ENCODE results near the gene TTC4.
A peak's percentile ranks its signal among the peaks of the same experiment; 100 is the strongest.

TTC4 gene

DNA sequence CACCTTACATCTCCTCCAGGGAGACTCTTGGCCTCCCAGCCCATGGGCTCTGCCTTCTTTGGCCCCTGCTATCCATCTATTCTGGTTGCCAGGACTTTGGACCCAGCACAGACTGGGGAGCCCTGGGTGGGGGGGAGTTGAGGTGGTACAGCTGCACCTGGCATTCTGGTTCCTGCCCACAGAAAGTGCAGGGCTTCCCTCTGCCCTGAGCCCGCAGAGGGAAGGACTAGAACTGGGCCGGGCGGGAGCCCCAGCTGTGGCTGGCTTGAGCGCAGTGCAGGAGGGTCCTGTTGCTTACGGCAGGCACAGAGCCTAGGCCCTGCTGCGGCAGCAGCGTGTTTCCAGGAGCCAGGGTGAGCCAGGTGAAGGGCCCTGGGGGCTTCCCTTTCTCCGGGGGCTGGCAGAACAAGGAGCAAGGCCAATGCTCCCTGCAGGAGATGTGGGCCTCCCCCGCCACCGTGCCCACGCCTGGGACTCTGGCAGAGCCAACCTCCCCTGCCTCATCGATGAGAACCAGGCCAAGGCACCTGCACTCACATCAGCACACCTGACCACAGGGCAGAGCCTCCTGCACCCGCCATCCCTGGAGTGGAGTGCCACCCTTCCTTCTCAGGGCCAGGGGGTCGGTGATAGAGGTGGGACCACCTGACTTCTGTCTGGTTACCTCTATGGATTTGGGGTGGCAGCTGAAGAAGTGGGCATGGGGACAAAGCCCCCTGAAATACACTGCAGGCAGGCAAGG lies 32.6 kb downstream of the TTC4 start:
- no peaks in the 10 kb centered on the region for H3K4me1 Mint-ChIP-seq
- no peaks in the 10 kb centered on the region for H3K9me3 Mint-ChIP-seq
- DNase-seq: no peak
- H3K27me3 Mint-ChIP-seq: no peaks in the 10 kb centered on the region
- ATAC-seq: no peak
- peaks cover 2% of the 10 kb centered on the region for H3K36me3 Mint-ChIP-seq (ENCODE audit: low read depth)
- no peak overlapping the region for H3K4me3 Mint-ChIP-seq
- no peak overlapping the region for H3K27ac Mint-ChIP-seq

DNA sequence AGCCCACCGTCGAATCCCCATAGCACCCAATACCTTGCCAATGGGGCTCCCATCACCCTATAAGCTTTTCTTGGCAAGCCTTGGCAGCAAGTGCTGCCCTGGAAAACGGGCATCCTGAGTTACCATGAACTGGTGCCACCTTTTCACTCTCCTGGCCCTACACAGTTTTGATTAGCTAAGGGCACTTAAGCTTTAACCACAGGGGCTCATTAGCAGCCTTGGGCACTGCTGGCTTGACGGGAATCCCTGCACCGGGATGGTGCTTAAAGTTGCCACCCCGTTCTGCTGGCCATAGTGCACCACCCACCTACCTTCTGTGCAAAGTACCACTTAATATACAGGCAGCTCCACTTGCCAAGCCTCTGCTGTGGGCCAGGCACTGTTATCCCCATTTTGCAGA lies 34.9 kb downstream of the TTC4 start:
- Mint-ChIP-seq H3K4me1 (no peaks in the 10 kb centered on the region), H3K9me3 (no peaks in the 10 kb centered on the region), H3K36me3 (ENCODE audit: low read depth) (no peaks in the 10 kb centered on the region), H3K27ac (no peak overlapping the region), H3K4me3 (no peak overlapping the region), H3K27me3 (no peaks in the 10 kb centered on the region)
- no peak for ATAC-seq
- no peak for DNase-seq

DNA sequence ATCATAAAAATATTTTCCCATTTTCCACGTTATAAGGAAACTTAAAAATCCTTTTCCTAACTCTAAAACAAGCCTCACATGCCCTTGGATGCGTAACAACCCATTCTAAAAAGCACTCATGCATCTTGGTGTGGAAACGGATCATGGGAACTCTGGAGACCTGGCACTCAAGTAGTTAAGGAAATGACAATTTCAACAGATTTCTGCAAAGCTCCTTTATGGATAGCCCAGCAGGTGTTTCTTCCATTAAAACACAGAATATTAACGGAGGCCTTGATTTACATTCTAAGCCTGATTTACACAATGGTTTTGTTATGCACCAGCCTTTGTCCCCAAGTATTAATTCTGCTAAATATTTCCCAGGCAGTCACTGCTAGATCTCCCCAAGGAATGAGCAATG lies 35.8 kb downstream of the TTC4 start:
- Mint-ChIP-seq H3K9me3 (no peaks in the 10 kb centered on the region), H3K4me3 (no peak overlapping the region), H3K27ac (no peak overlapping the region), H3K4me1 (no peaks in the 10 kb centered on the region), H3K27me3 (no peaks in the 10 kb centered on the region), H3K36me3 (ENCODE audit: low read depth) (peaks cover 3% of the 10 kb centered on the region)
- DNase-seq (no peak), ATAC-seq (no peak)

DNA sequence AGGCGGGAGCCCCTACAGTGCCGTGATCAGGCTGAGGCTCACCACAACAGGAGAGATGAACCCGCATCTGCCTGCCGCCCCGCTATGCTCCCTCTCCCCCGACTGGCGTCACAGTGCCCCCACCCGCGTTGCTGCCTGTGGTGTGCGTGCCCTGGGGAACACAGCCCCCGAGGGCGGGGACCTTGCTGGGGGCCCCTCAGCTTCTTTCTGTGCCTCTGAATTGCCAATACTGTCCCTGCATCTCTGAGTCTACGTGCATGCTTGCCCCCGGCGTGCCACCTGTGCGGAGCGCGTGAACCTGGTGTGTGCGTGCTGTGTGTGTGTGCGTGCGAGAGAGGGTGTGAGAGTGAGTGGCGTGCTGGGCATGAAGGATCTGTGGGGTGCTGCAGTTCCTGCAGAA lies 38.4 kb downstream of the TTC4 start:
- H3K9me3 Mint-ChIP-seq: no peaks in the 10 kb centered on the region
- peaks cover 6% of the 10 kb centered on the region for H3K36me3 Mint-ChIP-seq (ENCODE audit: low read depth)
- no peaks in the 10 kb centered on the region for H3K27me3 Mint-ChIP-seq
- ATAC-seq (no peak), DNase-seq (no peak)
- H3K4me3 Mint-ChIP-seq: no peak overlapping the region
- H3K27ac Mint-ChIP-seq: no peak overlapping the region
- H3K4me1 Mint-ChIP-seq: no peaks in the 10 kb centered on the region

DNA sequence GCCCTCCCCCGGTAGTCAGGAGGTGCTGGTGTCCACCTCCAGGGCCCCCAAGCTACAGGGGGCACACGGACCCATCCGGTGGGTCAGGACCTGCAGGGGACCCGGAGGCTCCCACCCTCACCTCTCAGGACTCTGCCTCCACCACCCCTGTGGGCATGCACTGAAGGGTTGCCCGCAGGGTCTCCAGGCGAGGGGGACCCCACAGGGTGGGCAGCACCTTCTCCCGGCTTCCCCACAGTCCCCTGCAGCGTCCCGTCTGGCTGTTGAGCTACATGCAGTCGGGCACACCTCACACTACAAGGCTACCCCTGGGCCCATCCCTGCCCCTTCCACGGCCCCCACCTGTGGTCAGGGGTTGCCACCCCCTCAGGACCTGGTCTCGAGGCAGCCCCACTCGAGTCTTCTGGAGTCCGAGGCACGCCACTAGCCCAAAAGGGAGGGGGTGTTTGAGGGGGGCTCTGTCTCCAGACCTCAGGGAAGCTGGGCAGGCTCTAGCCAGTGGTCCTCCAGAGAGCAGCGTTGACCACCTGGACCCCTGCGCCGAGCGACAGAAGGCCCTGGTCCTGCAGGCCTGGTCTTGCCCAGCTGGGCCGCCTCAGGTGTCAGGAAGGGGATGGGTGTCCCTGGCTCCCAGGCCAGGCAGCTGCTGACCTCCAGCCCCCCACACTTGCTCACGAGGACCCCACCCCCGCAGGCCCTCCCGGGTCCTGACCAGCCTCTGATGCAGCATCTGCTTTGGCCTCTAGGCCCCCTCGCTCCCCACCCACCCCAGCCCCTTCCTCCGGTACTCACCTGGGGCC lies 39.0 kb downstream of the TTC4 start:
- H3K4me3 Mint-ChIP-seq: no peak overlapping the region
- no peak overlapping the region for H3K27ac Mint-ChIP-seq
- ATAC-seq (no peak), DNase-seq (no peak)
- H3K36me3 Mint-ChIP-seq (ENCODE audit: low read depth): peaks cover 6% of the 10 kb centered on the region
- no peaks in the 10 kb centered on the region for H3K4me1 Mint-ChIP-seq
- H3K9me3 Mint-ChIP-seq: no peaks in the 10 kb centered on the region
- H3K27me3 Mint-ChIP-seq: no peaks in the 10 kb centered on the region

DNA sequence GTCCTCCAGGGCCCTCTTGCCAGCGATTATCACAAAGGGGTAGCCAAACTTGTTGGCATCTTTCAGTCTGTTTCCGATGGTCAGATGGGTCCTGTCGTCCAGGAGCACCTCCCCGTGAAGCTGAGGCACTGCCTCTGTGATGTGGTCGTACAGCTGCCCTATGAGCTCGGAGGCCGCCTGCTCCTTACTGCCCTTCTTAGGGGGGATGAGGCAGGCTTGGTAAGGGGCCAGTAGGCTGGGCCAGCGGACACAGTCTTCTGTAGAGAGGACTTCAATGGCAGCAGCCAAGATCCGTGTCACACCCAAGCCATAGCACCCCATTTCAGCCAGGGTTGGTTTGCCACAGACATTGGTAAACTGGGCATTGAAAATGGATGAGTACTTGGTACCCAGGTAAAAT lies 42.2 kb downstream of the TTC4 start:
- H3K4me1 Mint-ChIP-seq: peaks cover 8% of the 10 kb centered on the region
- no peak overlapping the region for H3K4me3 Mint-ChIP-seq
- no peaks in the 10 kb centered on the region for H3K9me3 Mint-ChIP-seq
- H3K27me3 Mint-ChIP-seq: no peaks in the 10 kb centered on the region
- DNase-seq (no peak), ATAC-seq (no peak)
- peaks cover 6% of the 10 kb centered on the region for H3K36me3 Mint-ChIP-seq (ENCODE audit: low read depth)
- no peak overlapping the region for H3K27ac Mint-ChIP-seq

DNA sequence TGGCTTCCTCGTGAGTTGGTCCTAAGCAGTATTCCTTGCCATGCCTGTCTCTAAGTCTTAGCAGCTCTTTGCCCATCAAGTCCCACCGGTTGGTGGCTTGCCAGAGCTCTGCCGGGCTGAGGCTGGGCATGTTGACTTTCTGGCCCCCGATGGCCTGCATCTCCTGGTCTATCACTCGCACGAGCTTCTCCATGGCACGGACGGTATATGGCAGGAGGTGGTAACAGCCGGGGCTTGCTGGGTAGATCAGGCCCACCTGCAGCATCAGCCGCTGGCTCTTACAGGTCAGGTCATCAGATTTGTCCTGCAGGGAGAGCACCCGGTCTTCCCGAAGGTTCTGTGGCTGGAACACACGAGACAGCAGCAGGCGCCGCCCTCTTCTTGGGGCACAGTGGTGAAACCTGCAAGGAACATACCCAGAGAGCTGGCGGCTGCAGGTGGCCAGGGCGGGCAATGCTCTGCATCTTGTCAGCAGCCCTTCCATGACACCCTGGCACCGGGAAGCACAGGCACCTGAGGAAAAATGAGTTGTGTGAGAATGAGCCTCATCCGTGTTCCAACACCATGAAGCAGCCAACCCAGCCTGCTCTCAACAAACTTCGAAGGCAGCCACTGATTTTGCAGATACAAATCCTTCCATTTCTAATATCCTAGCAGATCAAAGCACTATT lies 43.2 kb downstream of the TTC4 start:
- peaks cover 6% of the 10 kb centered on the region for H3K36me3 Mint-ChIP-seq (ENCODE audit: low read depth)
- H3K27me3 Mint-ChIP-seq: no peaks in the 10 kb centered on the region
- DNase-seq: no peak
- no peaks in the 10 kb centered on the region for H3K9me3 Mint-ChIP-seq
- ATAC-seq: no peak
- H3K27ac Mint-ChIP-seq: no peak overlapping the region
- peaks cover 14% of the 10 kb centered on the region for H3K4me1 Mint-ChIP-seq
- H3K4me3 Mint-ChIP-seq: no peak overlapping the region

DNA sequence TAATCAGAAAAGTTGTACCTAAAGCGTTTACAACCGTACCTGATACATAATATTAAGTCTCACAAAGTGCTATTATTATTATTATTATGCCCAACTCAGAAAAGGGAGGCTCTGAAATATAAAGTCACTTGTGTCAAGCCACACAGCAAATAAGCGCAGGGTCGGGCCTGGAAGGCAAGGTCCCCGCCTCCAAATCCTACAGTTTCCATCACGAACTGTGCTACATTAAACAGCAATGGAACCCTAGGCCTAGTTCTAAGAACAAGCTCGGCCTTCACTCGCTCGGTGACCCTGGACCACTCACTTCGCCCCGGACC lies 48.1 kb downstream of the TTC4 start:
- Mint-ChIP-seq H3K4me3 (peak overlapping the region; percentile 89), H3K4me1 (peaks cover 22% of the 10 kb centered on the region), H3K9me3 (no peaks in the 10 kb centered on the region), H3K27ac (peak overlapping the region; percentile 91), H3K27me3 (no peaks in the 10 kb centered on the region), H3K36me3 (ENCODE audit: low read depth) (no peaks in the 10 kb centered on the region)
- DNase-seq: no peak
- ATAC-seq: no peak

DNA sequence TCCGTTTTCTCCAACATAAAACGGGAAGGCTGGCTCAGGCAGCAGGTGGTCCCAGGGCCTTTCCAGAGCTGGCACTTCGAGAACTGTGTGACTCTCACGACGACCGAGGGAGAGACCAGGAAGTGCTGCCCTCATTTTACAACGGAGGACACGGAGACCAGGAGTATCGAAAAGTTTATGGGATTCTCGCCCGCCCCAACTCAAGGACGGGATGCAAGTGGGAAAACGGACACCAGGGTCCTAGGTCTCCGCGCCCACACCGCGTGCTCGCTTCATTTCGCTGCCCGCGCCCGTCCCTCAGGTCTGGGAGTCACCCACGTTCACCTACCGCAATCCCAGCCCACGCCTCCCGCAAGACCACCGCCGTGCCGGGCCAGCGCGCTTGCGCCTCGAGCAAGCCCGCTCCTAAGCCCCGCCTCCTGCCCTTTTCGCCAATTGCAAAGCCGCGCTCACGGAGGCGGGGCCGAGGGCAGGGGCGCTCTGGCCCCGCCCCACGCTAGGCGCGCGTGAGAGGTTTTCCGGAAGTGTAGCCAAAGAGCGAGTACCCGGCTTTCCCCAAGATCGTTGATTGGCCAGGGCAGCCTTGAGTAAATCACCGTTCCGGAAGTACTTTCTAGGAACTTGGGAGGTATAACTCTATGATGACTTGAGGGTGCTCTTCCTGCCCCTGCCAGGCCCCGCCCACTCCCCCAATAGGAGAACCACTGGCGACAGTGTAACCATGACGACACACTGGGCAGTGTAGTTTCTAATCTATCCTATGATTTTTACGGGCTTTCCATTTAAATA lies 48.7 kb downstream of the TTC4 start, which contains the start of gene PARS2:
Gene PARS2, minus strand, starts transcription at position 391 of the 789 bp plus-strand sequence. CDS start 5,362 bp downstream, outside the sequence.
- Mint-ChIP-seq H3K4me3 (peak within 1 kb of the TSS; percentile 89), H3K9me3 (no peaks in the 10 kb centered on the region), H3K4me1 (peaks cover 22% of the 10 kb centered on the region), H3K36me3 (ENCODE audit: low read depth) (no peaks in the 10 kb centered on the region), H3K27me3 (no peaks in the 10 kb centered on the region), H3K27ac (peak within 1 kb of the TSS; percentile 91)
- DNase-seq (peak; percentile 98), ATAC-seq (peak; percentile 98)

DNA sequence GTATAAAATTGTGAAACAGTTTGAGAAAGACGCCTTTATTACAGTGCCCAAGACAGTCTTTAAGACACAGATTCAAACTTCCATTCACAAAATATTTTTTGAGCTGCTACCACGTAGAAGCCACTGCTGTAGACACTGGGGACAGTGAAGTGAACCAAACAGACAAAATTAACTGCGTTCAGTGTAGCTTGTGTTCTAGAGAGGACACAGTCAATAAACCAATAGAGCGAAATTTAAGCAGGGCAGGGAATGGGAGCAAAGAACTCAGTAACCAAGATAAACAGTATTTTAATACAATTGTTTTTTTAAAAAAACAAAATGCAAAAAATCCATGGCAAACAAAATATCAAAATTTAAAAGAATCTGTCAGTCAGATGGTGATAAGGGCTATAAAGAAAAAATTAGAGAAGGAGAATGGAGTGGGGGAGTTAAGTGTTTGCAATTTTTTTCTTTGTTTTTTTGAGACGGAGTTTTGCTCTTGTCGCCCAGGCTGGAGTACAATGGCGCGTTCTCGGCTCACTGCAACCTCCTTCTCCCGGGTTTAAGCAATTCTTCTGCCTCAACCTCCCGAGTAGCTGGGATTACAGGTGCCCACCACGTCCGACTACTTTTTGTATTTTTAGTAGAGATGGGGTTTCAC lies 49.4 kb downstream of the TTC4 start:
- no peaks in the 10 kb centered on the region for H3K36me3 Mint-ChIP-seq (ENCODE audit: low read depth)
- H3K4me1 Mint-ChIP-seq: peaks cover 22% of the 10 kb centered on the region
- peak; percentile 1 for ATAC-seq
- no peaks in the 10 kb centered on the region for H3K27me3 Mint-ChIP-seq
- DNase-seq: no peak
- H3K27ac Mint-ChIP-seq: peak overlapping the region; percentile 91
- peak overlapping the region; percentile 89 for H3K4me3 Mint-ChIP-seq
- H3K9me3 Mint-ChIP-seq: no peaks in the 10 kb centered on the region

DNA sequence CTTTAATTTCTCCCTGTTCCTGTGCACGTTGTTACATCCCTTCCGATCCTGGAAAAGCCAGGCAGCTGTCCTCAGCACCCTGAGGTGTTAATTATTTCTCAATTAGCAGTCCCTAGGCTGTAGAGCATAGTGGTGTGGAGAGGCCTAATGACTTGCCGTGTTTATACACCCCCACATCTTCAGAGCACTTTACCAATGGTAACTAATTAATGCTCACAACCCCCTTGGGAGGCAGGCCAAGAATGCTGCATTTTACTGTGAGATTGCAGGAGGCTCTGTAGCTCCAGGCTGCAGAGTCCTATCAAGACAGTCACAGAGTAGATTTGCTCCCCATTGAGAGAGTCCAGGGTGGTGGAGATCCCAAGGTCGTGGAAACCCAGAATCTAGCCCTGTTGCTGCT lies 51.1 kb downstream of the TTC4 start:
- ATAC-seq: no peak
- no peaks in the 10 kb centered on the region for H3K9me3 Mint-ChIP-seq
- no peak for DNase-seq
- no peaks in the 10 kb centered on the region for H3K27me3 Mint-ChIP-seq
- H3K36me3 Mint-ChIP-seq (ENCODE audit: low read depth): no peaks in the 10 kb centered on the region
- peaks cover 17% of the 10 kb centered on the region for H3K4me1 Mint-ChIP-seq
- H3K27ac Mint-ChIP-seq: no peak overlapping the region
- no peak overlapping the region for H3K4me3 Mint-ChIP-seq

DNA sequence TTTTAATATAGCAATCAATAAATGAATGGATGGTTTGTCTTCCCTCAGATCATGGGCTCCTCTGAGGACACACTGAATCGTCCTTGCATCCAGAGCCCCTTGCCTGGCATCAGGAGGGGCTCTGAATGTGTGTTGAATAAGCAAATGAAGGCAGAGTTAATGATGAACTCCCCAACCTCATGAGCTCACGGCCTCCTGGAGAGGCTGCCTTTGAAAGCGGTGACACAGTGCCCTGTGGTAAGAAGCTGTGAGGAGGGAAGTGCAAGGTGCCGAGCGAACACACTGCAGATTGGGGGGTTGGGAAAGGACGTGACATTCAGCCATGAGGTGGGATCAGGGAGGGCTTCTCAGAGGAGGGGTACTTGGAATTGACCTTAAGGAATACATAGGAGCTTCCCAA lies 51.9 kb downstream of the TTC4 start:
- Mint-ChIP-seq H3K4me3 (no peak overlapping the region), H3K36me3 (ENCODE audit: low read depth) (no peaks in the 10 kb centered on the region)

DNA sequence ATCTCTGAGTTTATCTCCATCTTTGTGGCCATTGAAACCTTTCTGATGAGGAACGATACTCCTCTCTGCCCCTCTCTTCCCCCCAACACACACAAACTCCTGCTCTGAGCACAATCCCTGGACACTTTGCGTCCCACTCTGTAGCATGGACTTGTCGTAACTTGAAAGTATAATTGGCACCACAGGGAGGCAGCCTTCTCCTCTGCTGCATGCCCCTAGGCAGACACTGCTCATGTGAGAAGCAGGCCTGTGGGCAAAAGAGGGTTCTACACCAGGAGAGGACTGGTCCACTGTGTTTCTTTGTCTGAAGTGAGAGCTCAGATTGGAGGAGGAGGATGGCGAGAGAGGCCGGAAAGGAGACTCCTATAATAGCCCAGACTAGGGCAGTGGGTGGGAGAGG lies 52.4 kb downstream of the TTC4 start:
- DNase-seq (no peak), ATAC-seq (no peak)
- Mint-ChIP-seq H3K9me3 (no peaks in the 10 kb centered on the region), H3K27ac (no peak overlapping the region), H3K27me3 (no peaks in the 10 kb centered on the region), H3K36me3 (ENCODE audit: low read depth) (no peaks in the 10 kb centered on the region), H3K4me1 (peaks cover 12% of the 10 kb centered on the region), H3K4me3 (no peak overlapping the region)

More for the DNA sequence above, 51.9 kb downstream of the TTC4 start:
- no peaks in the 10 kb centered on the region for H3K27me3 Mint-ChIP-seq
- no peaks in the 10 kb centered on the region for H3K9me3 Mint-ChIP-seq
- ATAC-seq (no peak), DNase-seq (no peak)
- H3K27ac Mint-ChIP-seq: no peak overlapping the region
- peaks cover 17% of the 10 kb centered on the region for H3K4me1 Mint-ChIP-seq

DNA sequence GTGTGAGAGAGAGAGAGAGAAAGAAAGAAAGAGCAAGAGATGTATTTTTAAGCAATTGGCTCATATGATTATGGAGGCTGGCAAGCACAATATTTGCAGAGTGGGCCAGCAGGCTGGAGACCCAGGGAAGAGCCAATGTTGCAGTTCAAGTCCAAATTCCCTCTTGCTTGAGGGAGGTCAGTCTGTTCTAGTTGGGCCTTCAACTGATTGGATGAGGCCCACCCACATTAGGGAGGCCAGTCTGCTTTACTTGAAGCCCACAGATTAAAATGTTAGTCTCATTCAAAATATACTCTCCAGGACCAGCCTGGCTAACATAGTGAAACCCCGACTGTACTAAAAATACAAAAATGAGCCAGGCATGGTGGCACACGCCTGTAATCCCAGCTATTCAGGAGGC lies 57.3 kb downstream of the TTC4 start:
- DNase-seq: no peak
- H3K27ac Mint-ChIP-seq: no peak overlapping the region
- no peaks in the 10 kb centered on the region for H3K36me3 Mint-ChIP-seq (ENCODE audit: low read depth)
- no peak for ATAC-seq
- no peak overlapping the region for H3K4me3 Mint-ChIP-seq
- H3K27me3 Mint-ChIP-seq: no peaks in the 10 kb centered on the region
- no peaks in the 10 kb centered on the region for H3K4me1 Mint-ChIP-seq
- no peaks in the 10 kb centered on the region for H3K9me3 Mint-ChIP-seq

Data from activated naive CD8-positive, alpha-beta T cell treated with anti-CD3 and anti-CD28 coated beads, Interleukin-2, amount 50 U/mL, for 24 hours (primary cell).